HG02571 (cell line): ENCODE data around the gene HILPDA.
"Not testable (repeated sequence)": the region's sequence is repeated elsewhere in the genome, so short reads cannot be mapped to it uniquely, and the experiment has no call there.

Source experiments
- ATAC-seq: cut with Tn5 transposase; IDR thresholded peaks from one replicate; pipeline ENCODE4 v1.9.1; 2021; ENCODE audit warnings: mild to moderate bottlenecking, moderate library complexity; ENCODE audit not compliant: unreplicated experiment

Gene HILPDA

DNA sequence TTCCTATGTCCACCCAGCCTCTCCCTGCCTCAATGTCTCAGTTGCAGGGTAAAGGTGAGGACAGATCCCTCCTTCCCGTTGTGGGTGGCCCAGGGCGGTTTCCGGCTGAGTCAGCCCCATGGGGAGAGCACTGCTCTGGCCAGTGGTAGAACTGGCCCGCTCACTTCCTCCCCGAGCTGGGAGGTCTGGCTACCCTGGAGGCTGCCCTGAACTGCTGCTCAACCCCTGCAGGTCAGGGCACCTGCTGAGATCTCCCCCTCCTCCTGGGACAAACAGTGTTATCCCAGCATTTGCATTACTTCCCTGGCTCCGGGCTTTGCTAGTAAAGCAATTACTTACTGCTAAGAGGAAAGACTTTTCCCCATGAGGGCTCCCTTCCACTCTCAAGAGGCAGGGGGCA is 24.5 kb upstream of the HILPDA start:
- no peak for ATAC-seq

DNA sequence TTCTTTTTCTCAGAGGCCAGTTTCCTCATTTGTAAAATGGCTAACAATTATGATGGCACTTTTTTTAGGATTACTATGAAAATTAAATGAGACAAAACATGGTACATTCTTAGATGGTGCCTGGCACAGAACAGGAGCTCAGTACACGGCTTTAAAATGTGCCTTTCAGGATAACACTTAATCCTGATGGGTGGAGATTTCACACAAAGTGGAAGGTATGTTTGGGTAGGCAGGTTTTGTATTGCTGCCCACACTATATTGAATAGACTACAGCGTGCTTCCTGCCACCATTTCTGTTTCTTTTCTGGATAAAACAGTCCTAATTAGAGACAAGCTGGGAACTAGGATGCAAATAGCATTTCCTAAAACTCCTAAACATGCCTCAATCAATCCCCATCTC is 23.9 kb upstream of the HILPDA start:
- no peak for ATAC-seq

- ATAC-seq: no peak
These were observed 21.0 kb upstream of the HILPDA start for GRCh38 chr7:128434413-128435326.

GRCh38 chr7:128435327-128435686 is 20.4 kb upstream of the HILPDA start:
- ATAC-seq: no peak

GRCh38 chr7:128437426-128438332 is 18.0 kb upstream of the HILPDA start:
- ATAC-seq: no peak

- ATAC-seq: no peak
These were observed 13.3 kb upstream of the HILPDA start for GRCh38 chr7:128442356-128442755.

- ATAC-seq: no peak
These were observed 11.7 kb upstream of the HILPDA start for GRCh38 chr7:128443831-128444600.

DNA sequence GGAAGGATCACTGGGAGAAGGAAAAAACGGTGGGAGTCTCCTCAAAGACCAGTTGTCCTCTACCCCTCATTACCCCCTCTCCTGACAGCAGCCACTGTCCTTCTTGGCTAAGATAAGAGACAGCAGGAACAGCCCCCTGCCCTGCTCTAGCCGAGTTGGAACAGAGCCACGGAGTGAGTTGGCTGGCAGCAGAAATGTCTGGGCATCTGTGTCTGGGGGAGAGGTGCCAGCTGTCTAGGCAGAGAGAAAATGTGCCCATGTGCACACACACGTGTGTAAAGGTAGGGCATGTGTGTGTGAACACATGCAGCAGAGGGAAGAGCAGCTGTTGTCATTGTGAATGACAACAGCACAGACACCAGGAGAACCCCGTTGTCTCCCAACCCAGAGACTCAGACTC is 9.4 kb upstream of the HILPDA start:
- ATAC-seq: no peak

GRCh38 chr7:128447941-128448564 is 7.6 kb upstream of the HILPDA start:
- ATAC-seq: no peak

DNA sequence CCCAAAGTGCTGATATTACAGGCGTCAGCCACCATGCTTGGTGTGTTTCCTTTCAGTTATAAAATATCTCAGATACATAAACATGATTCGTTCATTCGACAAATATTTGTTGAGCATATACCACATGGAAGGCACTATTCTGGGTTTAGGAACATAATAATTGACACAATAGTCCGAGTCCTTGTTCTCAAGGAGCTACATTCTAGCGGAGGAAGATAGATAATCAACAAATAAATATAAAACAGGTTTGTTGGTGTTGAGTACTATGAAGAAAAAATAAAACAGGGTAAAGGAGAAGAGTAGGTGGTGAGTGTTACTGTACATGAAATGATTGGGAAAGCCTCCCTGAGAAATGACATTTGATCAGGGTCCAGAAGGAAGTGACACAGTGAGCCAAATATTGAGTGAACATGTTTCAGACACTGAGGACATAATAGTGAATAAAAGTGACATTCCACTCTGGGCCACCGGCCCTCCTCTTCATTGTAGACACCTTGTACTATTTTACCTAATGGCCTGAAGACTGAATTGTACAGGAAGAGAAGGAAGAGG is 6.9 kb upstream of the HILPDA start:
- no peak for ATAC-seq

DNA sequence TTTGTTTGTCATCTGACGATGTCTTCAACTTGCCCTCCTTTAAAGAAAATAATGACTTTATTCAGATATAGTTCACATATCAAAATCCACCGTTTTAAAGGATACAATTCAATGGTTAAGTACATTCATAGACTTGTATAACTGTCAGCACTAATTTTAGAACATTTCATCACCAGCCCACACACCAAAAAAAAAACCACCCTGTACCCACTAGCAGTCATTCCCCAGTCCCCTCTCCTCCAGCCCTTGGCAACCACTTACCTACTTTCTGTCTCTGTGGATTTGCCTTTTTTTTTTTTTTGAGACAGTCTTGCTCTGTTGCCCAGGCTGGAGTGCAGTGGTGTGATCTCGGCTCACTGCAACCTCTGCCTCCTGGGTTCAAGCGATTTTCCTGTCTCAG is 5.3 kb upstream of the HILPDA start:
- ATAC-seq: no peak

DNA sequence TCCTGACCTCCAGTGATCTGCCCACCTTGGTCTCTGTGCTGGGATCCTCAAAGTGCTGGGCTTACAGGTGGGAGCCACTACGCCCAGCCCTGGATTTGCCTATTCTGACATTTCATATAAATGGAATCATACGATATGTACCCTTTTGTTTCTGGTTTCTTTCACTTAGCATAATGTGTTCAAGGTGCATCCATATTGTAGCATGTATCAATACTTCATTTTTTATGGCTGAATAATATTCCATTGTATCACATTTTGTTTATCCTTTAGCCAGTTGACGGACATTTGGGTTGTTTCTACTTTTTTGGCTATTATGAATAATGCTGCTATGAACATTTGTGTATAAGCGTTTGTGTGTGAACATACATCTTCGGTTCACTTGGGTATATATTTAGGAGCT is 4.8 kb upstream of the HILPDA start:
- ATAC-seq: no peak

DNA sequence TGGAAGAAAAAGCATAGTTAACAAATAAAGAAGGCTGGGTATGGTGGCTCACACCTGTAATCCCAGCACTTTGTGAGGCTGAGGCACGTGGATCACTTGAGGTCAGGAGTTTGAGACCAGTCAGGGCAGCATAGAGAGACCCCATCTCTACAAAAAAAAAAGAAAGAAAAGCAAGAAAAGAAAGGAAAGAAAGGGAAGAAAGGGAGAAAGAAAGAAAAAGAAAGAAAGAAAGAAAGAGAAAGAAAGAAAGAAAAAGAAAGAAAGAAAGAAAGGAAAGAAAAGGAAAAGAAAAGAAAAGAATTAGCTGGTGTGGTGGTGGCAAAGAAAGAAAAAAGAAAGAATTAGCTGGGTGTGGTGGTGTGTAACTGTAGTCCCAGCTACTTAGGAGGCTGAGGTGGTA is 3.1 kb upstream of the HILPDA start:
- no peak for ATAC-seq

GRCh38 chr7:128453836-128454804 is 1.6 kb upstream of the HILPDA start:
- ATAC-seq: no peak

- ATAC-seq: no peak
These were observed 703 bp upstream of the HILPDA start for GRCh38 chr7:128454808-128455542.

GRCh38 chr7:128456255-128456725 is 612 bp downstream of the HILPDA start:
- ATAC-seq: peak; percentile 7

DNA sequence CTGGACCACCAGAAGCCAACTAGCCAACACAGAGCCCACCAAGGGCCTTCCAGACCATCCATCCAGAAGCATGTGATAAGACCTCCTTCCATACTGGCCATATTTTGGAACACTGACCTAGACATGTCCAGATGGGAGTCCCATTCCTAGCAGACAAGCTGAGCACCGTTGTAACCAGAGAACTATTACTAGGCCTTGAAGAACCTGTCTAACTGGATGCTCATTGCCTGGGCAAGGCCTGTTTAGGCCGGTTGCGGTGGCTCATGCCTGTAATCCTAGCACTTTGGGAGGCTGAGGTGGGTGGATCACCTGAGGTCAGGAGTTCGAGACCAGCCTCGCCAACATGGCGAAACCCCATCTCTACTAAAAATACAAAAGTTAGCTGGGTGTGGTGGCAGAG is 1.7 kb downstream of the HILPDA start:
- ATAC-seq: not testable (repeated sequence)

- ATAC-seq: peak; percentile 6
These were observed 3.3 kb downstream of the HILPDA start for GRCh38 chr7:128458956-128459355.
